NCI-H146 treated with DMSO at 0.1 percent for 48 hours (cell line): ENCODE measurements around the gene NRN1L.
"Not testable (repeated sequence)": the region's sequence is repeated elsewhere in the genome, so short reads cannot be mapped to it uniquely, and the experiment has no call there.

Source experiments
- DNase-seq: peaks from one replicate; lab custom pipeline; 2025; ENCODE audit not compliant: unreplicated experiment; lab: John Stamatoyannopoulos, UW

NRN1L gene

DNA sequence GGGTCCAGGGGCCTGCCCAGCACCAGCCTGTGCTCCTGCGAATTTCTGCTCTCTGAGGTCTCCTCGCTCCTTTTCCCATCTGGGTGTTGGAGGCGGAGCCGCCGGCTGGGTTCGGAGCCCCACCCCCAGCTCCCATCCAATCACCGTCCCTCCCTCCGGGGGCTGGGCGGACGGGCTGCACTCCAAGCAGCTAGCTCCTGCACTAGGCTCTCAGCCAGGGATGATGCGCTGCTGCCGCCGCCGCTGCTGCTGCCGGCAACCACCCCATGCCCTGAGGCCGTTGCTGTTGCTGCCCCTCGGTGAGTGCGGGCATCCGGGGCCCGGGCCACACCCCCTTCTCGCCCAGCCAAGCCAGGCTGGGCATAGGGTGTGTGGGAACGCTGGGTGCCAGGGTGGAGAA, at the start of gene NRN1L:
NRN1L (plus strand) TSS at position 202 of the 400 bp plus-strand sequence; CDS start at position 221, 19 bp downstream.
- DNase-seq, result no peak

DNA sequence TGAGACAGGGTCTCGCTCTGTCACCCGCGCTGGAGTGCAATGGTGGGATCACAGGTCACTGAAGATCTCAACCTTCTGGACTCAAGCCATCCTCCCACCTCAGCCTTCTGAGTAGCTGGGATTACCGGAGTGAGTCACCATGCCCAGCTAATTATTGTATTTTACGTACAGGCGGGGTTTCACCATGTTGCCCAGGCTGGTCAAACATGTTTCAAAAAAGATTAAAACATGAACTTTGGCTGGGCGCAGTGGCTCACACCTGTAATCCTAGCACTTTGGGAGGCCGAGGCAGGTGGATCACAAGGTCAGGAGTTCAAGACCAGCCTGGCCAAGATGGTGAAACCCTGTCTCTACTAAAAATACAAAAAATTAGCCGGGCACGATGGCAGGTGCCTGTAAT, 47.5 kb upstream of the NRN1L start:
- not testable (repeated sequence) for DNase-seq

DNA sequence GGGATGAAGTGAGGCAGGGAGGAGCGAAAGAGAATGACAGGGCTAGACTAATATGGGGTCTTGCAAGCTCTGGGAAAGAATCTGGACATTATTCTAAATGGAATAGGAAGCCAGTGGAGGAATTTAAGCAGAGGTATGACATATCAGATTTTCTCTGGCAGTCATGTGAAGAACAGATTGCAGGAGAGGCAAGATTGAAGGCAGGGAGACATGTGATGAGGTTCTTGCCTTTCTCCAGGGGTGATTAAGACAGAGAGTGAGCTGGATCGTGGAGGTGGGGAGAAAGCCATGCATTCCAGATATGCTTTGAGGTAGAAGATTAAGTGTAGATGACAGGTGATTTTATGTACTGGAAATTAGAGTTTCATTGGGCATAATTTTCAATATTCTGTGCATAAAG, 46.9 kb upstream of the NRN1L start:
- no peak for DNase-seq

DNA sequence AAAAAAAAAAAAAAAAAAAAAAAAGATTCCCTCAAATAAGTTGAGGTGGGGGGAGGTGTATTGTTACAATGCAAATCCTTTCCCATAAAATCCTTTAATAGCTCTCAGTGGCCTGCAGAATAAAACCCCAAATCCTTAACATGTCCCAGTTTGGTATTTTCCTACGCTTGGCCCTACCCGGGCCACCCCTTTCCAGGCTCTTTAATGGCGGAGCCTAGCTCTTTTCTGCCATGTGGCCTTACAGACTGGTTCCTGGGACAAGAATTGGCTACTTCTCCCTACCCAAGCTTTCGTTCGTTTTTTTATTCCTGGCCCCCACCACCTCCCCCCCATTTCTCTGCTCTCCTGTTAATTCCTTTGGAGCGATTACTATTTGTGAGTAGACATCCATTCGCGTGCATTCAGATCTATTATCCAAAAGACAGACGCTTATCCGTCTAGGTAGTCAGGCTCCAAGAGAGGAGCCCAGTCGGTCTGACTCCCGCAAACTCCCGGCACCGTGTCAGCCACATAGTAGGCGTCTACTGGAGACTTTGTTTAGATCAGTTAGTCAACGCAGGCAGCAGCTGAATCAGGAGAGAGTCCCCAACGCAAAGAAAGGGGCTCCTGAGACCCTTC, 43.4 kb upstream of the NRN1L start:
- no peak for DNase-seq

DNA sequence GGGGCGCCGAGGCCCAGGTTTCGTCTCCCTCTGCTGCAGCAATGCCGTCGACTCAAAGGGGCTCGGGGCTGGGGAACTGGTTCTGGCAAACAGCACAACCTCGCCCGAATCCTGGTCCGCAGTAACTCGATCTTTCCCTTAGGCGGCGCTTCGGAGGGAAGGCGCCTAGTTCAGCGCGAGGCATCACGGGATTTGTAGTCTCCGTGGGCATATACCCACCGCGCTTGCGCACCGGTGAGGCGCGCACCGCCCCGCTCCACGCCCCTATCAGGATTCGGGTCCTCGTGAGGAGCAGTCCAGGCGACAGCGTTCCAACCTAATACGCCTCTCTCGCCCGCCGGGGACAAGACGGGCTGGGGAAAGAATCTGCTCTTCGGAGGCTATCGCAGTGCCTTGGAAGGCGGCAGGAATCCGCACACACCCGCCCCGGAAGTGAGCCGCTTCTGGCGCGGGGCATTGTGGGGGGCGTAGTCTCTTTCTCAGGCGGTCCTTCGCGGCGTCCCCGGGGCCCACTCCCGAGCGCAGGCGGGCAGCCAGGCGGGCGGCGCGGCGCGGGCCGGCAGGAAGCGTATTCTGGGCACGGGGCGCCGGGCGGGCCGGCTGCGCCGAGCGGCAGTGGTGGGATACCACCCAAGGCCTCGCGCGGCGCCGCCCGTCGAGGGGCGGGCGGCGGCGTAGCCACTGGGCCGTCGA, 42.7 kb upstream of the NRN1L start, which contains the start of gene THAP11:
THAP11 (plus strand) TSS at position 505 of the 693 bp plus-strand sequence. CDS start 235 bp downstream, outside the sequence.
- DNase-seq, result peak; percentile 81

DNA sequence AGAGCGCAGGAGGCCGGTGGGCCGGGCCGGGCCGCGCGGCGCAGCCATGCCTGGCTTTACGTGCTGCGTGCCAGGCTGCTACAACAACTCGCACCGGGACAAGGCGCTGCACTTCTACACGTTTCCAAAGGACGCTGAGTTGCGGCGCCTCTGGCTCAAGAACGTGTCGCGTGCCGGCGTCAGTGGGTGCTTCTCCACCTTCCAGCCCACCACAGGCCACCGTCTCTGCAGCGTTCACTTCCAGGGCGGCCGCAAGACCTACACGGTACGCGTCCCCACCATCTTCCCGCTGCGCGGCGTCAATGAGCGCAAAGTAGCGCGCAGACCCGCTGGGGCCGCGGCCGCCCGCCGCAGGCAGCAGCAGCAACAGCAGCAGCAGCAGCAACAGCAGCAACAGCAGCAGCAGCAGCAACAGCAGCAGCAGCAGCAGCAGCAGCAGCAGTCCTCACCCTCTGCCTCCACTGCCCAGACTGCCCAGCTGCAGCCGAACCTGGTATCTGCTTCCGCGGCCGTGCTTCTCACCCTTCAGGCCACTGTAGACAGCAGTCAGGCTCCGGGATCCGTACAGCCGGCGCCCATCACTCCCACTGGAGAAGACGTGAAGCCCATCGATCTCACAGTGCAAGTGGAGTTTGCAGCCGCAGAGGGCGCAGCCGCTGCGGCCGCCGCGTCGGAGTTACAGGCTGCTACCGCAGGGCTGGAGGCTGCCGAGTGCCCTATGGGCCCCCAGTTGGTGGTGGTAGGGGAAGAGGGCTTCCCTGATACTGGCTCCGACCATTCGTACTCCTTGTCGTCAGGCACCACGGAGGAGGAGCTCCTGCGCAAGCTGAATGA, 42.0 kb upstream of the NRN1L start:
- DNase-seq, result no peak

DNA sequence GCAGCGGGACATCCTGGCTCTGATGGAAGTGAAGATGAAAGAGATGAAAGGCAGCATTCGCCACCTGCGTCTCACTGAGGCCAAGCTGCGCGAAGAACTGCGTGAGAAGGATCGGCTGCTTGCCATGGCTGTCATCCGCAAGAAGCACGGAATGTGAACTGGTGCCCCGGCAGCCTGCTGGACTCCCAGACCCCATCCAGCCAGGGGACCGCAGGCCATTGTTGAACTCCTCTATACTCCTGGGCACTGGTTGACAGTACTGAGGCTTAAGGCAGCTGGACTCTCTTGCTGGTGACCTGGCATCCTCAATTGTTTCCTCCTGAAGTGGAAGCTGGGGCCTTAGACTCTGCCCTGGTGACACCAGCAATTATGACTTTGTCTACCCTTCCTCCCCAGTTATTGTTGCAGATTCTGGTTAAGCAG, 41.3 kb upstream of the NRN1L start:
- DNase-seq, result no peak

DNA sequence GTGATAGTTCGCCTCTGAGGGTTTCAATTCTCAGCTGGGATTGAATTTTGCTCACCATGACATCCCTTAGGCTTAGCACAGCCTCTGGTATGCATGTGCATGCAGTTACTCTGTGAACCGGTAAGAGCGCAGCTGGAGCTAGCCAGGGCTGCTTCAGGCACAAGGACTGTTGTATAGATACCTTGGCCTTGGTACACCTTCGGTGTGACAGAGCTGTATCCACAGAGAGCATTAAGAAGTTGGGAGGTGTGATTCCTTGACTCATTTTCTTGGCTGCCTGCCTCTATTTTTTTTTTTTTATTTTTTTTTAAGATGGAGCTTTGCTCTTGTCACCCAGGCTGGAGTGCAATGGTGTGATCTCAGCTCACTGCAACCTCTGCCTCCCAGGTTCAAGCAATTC, 40.2 kb upstream of the NRN1L start:
- DNase-seq, result no peak

DNA sequence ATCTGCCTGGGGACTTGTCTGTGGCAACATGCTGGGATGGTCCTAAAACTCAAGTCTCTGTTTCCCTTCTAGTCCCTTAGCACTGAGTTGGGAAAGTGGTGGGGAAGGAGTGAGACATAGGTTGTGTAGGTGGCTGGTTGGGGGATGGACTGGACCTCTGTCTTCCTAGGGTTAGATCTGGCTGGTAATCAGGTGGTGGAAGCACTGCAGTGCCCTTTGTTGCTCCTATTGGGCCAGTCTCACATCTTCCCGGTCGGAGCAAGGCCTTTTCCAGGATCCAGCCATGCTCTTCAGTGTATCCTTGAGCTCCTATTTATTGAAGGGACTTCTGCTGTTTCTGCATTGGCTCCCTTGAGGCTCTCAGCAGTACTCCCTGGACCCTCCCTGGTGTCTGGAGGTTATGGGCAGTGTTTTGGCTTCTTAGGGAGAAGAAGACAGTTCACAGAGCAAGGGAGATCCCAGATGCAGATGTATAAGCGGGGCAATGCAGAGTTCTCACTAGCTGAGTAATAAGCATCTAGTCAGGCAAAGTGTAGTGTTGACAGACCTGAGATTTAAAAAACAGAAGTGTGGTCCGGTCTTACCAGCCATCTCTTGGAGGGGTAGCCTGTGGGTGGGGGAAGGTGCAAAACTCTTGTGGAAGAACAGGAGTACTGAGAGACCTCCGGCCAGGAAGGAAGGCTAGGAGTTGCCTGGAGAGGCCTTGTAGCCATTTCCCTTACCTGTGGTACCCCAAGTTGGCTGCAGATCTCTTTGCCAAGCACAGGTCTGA, 39.2 kb upstream of the NRN1L start:
- no peak for DNase-seq

DNA sequence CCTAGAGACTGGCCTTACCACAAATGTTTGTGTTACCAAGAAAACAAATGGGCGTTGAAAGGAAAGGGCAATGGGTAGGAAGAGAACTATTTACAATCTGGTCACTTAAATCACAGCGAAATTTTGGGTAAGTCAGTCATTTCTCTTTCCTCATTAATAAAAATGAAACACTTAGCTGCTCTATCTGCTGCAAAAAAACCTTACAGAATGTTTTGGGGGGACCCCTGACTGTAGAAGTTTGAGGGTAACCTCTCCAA, 38.7 kb upstream of the NRN1L start:
- DNase-seq, result no peak

DNA sequence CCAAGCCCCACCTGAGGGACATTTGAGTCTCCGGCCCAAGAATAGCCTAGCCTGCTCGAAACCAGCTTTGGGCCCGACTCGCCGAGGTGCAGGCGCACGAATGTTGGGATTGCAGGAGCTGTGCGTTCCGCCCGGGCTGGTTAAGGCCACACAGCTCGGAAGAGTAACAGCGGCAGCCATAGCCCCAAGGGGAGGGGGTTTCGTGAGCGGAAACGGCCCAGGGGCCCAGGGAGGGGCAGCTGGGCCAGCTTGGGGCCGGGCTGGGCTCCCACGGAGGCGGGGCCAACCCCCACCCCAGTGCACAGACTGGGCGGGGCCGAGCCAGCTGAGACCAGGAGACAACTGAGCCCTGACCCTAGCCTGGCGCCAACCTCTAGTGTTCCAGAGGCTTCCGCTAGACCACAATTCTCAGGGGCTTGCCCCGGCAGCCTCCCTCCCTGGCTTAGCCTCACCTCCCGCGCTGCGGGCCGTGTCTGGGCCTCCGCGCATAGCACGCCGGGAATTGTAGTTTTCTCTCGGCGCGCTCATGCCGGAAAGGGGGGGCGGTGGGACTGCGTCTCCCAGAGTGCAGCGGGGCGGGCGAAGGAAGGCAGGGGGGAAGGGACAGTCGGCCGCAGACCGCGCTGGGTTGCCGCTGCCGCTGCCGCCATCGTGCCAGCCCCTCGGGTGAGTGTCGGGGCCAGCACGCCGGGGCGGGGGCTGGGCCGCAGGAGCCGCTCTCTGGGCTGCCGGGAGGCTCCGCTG, 38.2 kb upstream of the NRN1L start, which contains the start of gene NUTF2:
NUTF2 (plus strand) TSS at position 614 of the 744 bp plus-strand sequence. CDS start 18,198 bp downstream, outside the sequence.
- peak; percentile 81 for DNase-seq

DNA sequence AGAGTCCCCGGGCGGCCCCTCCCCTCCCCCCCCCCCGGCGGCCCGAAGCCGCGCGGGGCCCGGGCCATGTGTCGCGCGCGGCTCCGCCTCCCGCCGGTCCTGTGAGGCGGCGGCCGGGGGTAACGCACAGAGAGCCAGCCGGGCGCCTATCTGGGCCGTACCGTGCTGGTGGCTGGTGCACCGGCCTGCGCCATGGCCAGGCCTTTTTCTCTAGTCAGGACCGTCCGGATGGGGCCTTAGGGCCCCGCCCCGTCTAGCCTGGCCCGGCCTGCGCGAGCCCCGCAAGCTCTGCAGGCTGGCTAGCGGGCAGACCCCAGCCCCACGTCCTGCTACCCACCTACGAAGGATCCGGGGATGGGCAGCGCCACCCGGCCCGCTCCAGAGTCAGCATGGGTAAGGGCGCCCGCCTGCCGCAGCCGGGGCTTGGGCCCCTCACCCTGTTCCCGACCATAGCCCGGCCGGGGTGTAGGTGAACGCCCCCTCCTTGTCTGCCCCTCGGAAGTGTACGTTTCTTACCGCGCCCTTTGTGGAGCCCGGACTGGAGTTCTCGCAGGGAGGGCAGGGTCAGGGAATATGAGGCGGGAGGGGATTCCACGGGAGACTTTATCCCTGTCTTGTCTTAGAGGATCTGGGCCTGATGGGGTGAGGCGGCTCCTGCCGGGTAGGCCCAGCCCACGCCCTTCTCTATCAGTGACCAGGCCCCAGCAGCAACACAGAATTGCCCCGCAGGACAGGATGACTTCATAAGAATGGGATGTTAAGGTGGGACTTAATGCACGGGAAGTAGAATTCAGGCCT, 37.4 kb upstream of the NRN1L start, which contains the start of gene CENPT:
CENPT (minus strand) TSS at position 630 of the 798 bp plus-strand sequence. CDS start 13,834 bp downstream, outside the sequence.
- no peak for DNase-seq

DNA sequence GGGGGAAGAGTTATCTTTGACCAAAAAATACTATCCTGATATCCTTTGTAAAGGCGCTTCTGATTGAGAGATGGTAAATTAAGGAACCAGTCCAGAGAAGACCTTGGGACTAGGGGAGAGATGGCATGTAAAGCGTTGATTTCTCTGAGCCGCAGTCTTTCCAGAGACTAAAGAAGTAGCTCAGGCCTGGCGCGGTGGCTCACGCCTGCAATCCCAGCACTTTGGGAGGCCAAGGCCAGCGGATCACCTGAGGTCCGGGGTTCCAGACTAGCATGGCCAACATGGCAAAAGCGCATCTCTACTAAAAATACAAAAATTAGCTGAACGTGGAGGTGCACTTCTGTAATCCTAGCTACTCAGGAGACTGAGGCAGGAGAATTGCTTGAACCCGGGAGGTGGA, 36.6 kb upstream of the NRN1L start:
- no peak for DNase-seq

DNA sequence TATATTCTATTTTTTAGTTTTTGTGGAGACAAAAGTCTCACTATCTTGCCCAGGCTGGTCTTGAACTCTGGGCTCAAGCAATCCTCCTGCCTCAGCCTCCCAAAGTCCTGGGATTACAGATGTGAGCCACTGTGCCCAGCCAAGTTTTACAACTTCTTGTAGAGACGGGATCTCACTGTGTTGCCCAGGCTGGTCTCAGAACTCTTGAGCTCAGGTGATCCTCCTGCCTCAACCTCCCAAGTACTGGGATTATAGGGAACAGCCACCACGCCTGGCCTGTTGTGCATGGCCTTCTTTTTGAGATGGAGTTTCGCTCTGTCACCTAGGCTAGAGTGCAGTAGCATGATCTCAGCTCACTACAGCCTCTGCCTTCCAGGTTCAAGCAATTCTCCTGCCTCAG, 31.0 kb upstream of the NRN1L start:
- no peak for DNase-seq

DNA sequence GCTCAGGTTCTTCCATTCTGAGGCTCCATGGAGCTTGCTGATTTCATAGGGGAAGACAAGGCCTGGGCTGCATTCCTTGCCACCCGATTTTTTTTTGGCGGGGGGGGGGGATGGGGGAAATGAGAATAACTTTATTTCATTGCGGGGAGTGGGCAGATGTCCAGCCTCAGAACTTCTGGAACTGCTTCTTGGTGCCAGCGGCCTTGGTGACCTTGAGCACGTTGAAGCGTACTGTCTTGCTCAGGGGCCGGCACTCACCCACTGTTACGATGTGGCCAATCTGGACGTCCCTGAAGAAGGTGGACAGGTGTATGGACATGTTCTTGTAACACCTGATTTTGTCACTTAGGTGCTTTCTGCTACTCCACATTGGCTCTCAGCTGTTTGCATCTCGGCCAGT, 28.9 kb upstream of the NRN1L start:
- no peak for DNase-seq

DNA sequence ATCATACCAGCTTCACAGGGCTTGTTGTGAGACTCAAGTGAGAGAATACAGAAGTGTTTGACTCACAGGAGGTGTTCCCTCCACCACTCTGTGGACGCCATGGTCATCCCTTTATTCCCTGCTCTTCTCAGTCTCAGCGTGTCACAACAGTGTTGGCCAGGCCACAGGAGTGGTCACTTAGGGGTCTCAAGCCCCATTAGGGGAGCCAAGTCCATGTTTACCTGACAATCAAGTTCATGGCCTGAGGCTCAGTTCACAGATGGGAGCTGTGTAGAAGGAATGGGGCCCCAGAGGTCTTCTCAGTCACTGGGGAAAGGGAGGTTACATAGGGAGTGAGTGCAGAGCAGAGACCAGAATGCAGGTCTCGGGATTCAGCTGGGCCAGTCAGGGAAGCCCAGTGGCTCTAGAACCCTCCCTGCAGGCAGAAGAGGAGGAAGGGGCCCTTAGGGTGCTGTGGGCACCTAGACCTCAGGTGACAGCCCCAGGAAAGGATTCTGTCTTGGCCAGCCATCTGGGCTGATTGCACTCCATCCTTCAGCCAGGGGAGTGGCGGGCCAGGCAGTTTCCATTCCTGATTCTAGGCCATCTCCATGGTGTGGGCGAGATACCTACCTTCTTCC, 27.6 kb upstream of the NRN1L start:
- DNase-seq, result no peak

DNA sequence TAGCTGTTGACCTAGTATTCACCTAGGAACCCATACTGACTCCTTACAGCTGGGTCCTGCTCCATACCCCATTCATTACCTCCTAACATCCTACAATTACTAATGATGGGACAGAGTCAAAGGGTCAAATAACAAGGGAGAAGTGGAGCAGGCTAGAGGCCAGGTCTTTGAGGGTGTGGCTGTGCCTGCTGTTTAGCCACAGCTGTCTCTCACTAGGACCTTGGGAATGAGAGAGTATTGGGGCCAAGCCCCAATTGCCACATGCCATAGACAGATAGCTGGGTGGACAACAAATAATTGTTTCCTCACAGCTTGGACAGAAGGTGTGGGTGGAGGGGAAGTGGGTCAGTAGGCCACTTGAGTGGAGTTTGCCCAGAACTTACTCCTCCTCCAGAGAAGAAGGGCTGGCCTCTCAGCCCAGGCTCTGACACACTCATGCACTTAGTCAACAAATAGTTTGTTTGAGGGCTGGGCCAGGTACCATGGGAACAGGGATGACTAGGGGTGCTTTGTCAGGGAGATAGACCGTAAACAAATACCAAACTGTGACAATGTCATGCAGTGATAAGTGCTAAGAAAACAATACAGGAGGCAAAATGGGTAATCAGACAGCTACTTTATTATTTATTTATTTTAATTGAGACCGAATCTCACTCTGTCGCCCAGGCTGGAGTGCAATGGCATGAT, 27.0 kb upstream of the NRN1L start:
- peak; percentile 34 for DNase-seq

DNA sequence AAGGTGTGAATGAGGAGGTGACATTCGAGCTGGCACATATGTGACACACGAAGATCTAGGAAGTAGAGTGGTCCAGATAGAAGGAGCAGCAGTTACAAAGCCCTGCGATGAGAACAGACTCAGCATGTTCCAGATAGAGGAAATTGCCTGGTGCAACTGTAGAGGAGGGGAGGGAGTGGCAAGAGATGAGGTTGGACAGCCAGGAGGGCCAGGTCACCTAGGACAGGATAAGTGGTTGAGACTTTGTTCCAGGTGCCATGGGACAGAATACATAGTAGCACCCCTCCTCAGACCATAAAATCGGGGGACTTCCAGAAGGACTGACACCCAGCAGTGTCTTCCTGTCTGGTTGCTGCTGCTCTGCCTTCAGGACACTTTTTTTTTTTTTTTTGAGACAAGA, 26.2 kb upstream of the NRN1L start:
- no peak for DNase-seq
